IMR-90 (cell line): Measurements from ENCODE around the gene DLGAP4.

Experiments used
- CTCF ChIP-seq: conservative IDR thresholded peaks from 2 replicates; pipeline ENCODE4 v1.5.1; 2012; ENCODE audit warnings: mild to moderate bottlenecking, low read depth, low read length, improper control_type of control experiment
- RCOR1 ChIP-seq: IDR thresholded peaks from 2 replicates; pipeline ENCODE4 v1.6.1; 2012; ENCODE audit warnings: mild to moderate bottlenecking, low read length, improper control_type of control experiment; ENCODE audit not compliant: insufficient replicate concordance

- no peak for TF ChIP-seq CTCF
- TF ChIP-seq RCOR1, result no peak
These were observed 249.1 kb downstream of the DLGAP4 start for GRCh38 chr20:36555248-36555647.
